OCI-LY3 (cell line): Measurements from ENCODE around the gene HERPUD1.
A peak's percentile ranks its signal among the peaks of the same experiment; 100 is the strongest.

Experiments
- H2AFZ ChIP-seq: fragments of 200-600, 300-600 bp; shearing (Covaris generic); 2 replicates; pipeline ENCODE4 v1.6.0; 2014; ENCODE audit warnings: antibody characterized with exemption, low read depth, low read length
- H3K27ac ChIP-seq: fragments of 200-600, 300-600 bp; sonication (generic); 2 replicates; pipeline ENCODE4 v1.5.1; 2014; ENCODE audit warnings: mild to moderate bottlenecking, low read length, moderate library complexity, mixed read lengths
- H3K27me3 ChIP-seq: fragments of 200-600, 300-600 bp; sonication (generic); 2 replicates; pipeline ENCODE4 v1.6.1; 2014; ENCODE audit warnings: low read depth, low read length, mixed read lengths
- H3K36me3 ChIP-seq: fragments of 200-600, 300-600 bp; sonication (generic); replicated peaks from 2 replicates; pipeline ENCODE3; 2014; ENCODE audit warnings: low read depth, low read length, mixed read lengths
- H3K4me1 ChIP-seq: fragments of 300-600, 200-600 bp; sonication (generic); 2 replicates; pipeline ENCODE4 v1.6.1; 2014; ENCODE audit warnings: low read length, mixed read lengths
- H3K4me2 ChIP-seq: fragments of 200-600, 300-600 bp; sonication (generic); 2 replicates; pipeline ENCODE4 v1.6.1; 2014; ENCODE audit warnings: low read length, mixed read lengths
- H3K4me3 ChIP-seq: fragments of 300-600, 200-600 bp; sonication (generic); 2 replicates; pipeline ENCODE4 v1.5.1; 2014; ENCODE audit warnings: antibody characterized with exemption, mild to moderate bottlenecking, low read length, moderate library complexity
- H3K79me2 ChIP-seq: fragments of 300-600, 200-600 bp; shearing (Covaris generic); 2 replicates; pipeline ENCODE4 v1.6.1; 2014; ENCODE audit warnings: mild to moderate bottlenecking, low read length, mixed read lengths
- H3K9ac ChIP-seq: fragments of 300-600, 200-600 bp; shearing (Covaris generic); 2 replicates; pipeline ENCODE4 v1.6.0; 2014; ENCODE audit warnings: mild to moderate bottlenecking, low read length, moderate library complexity
- H3K9me3 ChIP-seq: fragments of 200-600, 300-600 bp; shearing (Covaris generic); 2 replicates; pipeline ENCODE4 v1.6.1; 2014; ENCODE audit warnings: low read length, mixed read lengths; ENCODE audit not compliant: insufficient read depth
- H4K20me1 ChIP-seq: fragments of 200-600, 300-600 bp; sonication (generic); 2 replicates; pipeline ENCODE4 v1.6.1; 2016; ENCODE audit warnings: low read length, mixed read lengths; ENCODE audit not compliant: insufficient read depth
- CTCF ChIP-seq: fragments of 200-600, 300-600 bp; sonication (generic); IDR thresholded peaks from 2 replicates; pipeline ENCODE4 v1.5.1; 2014; ENCODE audit warnings: antibody characterized with exemption, low read length, low read depth
- EZH2phosphoT487 ChIP-seq: fragments of 200-600 bp; shearing (Covaris generic); IDR thresholded peaks from 2 replicates; pipeline ENCODE4 v1.6.1; 2018; ENCODE audit warnings: antibody characterized with exemption, mixed run types, low read depth

HERPUD1 gene

DNA sequence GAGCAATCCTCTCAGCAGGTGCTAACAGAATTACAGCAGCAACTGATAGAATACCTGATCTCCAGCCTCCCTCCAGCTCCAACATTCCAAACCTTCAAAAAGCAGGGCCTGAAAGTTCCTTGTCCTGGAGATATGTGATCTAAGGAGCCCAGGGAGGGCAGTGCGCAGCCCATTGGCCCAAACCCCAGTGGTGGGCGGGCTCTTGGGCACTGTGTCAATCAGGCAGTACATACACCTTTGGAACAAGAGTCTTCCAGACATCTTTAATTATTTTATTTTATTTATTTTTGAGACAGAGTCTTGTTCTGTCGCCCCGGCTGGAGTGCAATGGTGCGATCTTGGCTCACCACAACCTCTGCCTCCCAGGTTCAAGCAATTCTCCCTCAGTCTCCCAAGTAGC, 42.7 kb upstream of the HERPUD1 start:
- Histone ChIP-seq H3K4me3 (no peak overlapping the region), H4K20me1 (no peaks in the 10 kb centered on the region), H3K36me3 (peaks cover 18% of the 10 kb centered on the region), H3K27me3 (no peaks in the 10 kb centered on the region), H3K79me2 (no peaks in the 10 kb centered on the region), H3K9ac (no peak overlapping the region), H3K27ac (peak overlapping the region; percentile 31; the same call in 1 of the 2 replicates), H3K4me1 (peaks cover 15% of the 10 kb centered on the region), H2AFZ (no peak overlapping the region), H3K4me2 (peak overlapping the region; percentile 51), H3K9me3 (no peaks in the 10 kb centered on the region)
- TF ChIP-seq CTCF = no peak
- no peak for TF ChIP-seq EZH2phosphoT487

DNA sequence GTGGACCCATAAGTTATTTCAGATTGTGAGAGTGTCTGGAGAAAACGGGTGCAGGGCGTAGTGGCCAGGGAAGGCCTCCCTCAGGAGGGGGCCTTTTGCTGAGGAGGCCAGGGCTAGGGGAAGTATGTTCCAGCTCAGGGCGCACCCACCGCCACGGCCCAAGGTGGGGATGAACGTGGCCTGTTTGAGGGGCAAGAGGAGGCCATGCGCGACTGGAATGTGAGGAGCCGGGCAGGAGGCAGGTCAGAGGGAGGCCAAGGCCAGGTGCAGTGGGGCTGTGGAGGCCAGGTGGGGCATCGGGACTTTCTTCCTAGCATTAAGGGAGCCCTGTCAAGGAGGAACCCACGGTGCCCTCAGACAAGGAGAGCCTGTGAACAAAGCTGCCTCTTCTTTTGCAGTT, 40.3 kb upstream of the HERPUD1 start:
- H3K4me3 ChIP-seq = no peak overlapping the region
- H3K4me2 ChIP-seq = no peak overlapping the region
- no peaks in the 10 kb centered on the region for H3K79me2 ChIP-seq
- H3K27ac ChIP-seq = no peak overlapping the region
- no peak overlapping the region for H2AFZ ChIP-seq
- TF ChIP-seq EZH2phosphoT487 (no peak), CTCF (no peak)
- no peaks in the 10 kb centered on the region for H3K27me3 ChIP-seq
- no peaks in the 10 kb centered on the region for H3K9me3 ChIP-seq
- peaks cover 12% of the 10 kb centered on the region for H3K36me3 ChIP-seq
- no peak overlapping the region for H3K9ac ChIP-seq
- no peaks in the 10 kb centered on the region for H4K20me1 ChIP-seq
- H3K4me1 ChIP-seq = peaks cover 16% of the 10 kb centered on the region

GRCh38 chr16:56892705-56893104, 39.2 kb upstream of the HERPUD1 start:
- Histone ChIP-seq H3K27me3 (no peaks in the 10 kb centered on the region), H3K27ac (no peak overlapping the region), H2AFZ (no peak overlapping the region), H3K79me2 (no peaks in the 10 kb centered on the region), H3K9ac (no peak overlapping the region), H3K36me3 (peaks cover 12% of the 10 kb centered on the region), H3K9me3 (no peaks in the 10 kb centered on the region), H4K20me1 (no peaks in the 10 kb centered on the region), H3K4me1 (peaks cover 26% of the 10 kb centered on the region), H3K4me2 (no peak overlapping the region), H3K4me3 (no peak overlapping the region)
- TF ChIP-seq EZH2phosphoT487 (no peak), CTCF (no peak)

- no peaks in the 10 kb centered on the region; the same call in 1 of the 2 replicates for H3K27me3 ChIP-seq
- no peak overlapping the region for H3K9ac ChIP-seq
- no peak for TF ChIP-seq EZH2phosphoT487
- TF ChIP-seq CTCF = no peak
- H4K20me1 ChIP-seq = no peaks in the 10 kb centered on the region
- peaks cover 28% of the 10 kb centered on the region for H3K4me1 ChIP-seq
- H2AFZ ChIP-seq = no peak overlapping the region
- H3K9me3 ChIP-seq = no peaks in the 10 kb centered on the region
- peaks cover 6% of the 10 kb centered on the region for H3K36me3 ChIP-seq
- no peak overlapping the region for H3K4me3 ChIP-seq
- H3K4me2 ChIP-seq = no peak overlapping the region
- no peaks in the 10 kb centered on the region for H3K79me2 ChIP-seq
- no peak overlapping the region for H3K27ac ChIP-seq
Measured at GRCh38 chr16:56894331-56894917, 37.5 kb upstream of the HERPUD1 start.
